GM23338 (cell line): ENCODE measurements around the gene VWCE.

Experiments used
- CREB1 ChIP-seq: fragments of 250-450 bp; sonication (Bioruptor Pico); IDR thresholded peaks from 2 replicates; pipeline ENCODE4 v1.5.0; 2020; ENCODE audit warnings: low read depth, mild to moderate bottlenecking, moderate library complexity
- CTCF ChIP-seq, 2 experiments: fragments of 200-600 bp in 1 of 2; sonication (generic) in 1 of 2; conservative IDR thresholded peaks; 2 replicates each; pipeline versions ENCODE4 v1.5.1 to v1.6.1; 2016 to 2017; ENCODE audit warnings: antibody characterized with exemption in 2 of 2, low read depth in 2 of 2, mild to moderate bottlenecking in 2 of 2, moderate library complexity in 1 of 2
- EZH2 ChIP-seq: fragments of 200-600 bp; sonication (generic); IDR thresholded peaks from one replicate; pipeline ENCODE4 v1.8.0; 2017; ENCODE audit warnings: antibody characterized with exemption, mild to moderate bottlenecking, low read depth; ENCODE audit not compliant: unreplicated experiment
- EZH2phosphoT487 ChIP-seq: fragments of 200-600 bp; sonication (generic); IDR thresholded peaks from one replicate; pipeline ENCODE4 v1.8.1; 2018; ENCODE audit warnings: antibody characterized with exemption; ENCODE audit not compliant: unreplicated experiment
- JUNB ChIP-seq: IDR thresholded peaks from one replicate; pipeline ENCODE4 v1.6.1; 2016; ENCODE audit warnings: antibody characterized with exemption; ENCODE audit not compliant: unreplicated experiment
- NANOG ChIP-seq: IDR thresholded peaks from 2 replicates; pipeline ENCODE4 v1.6.1; 2016; ENCODE audit warnings: antibody characterized with exemption, borderline replicate concordance
- POLR2AphosphoS5 ChIP-seq: IDR thresholded peaks from 2 replicates; pipeline ENCODE4 v1.6.1; 2016; ENCODE audit warnings: antibody characterized with exemption, low read depth
- ZNF331 ChIP-seq: fragments of 250-450 bp; sonication (Bioruptor Pico); IDR thresholded peaks from 2 replicates; pipeline ENCODE4 v1.5.0; 2020; ENCODE audit warnings: low read depth, mild to moderate bottlenecking, moderate library complexity
- TF ChIP-seq, protein P1 (sequence below): IDR thresholded peaks from one replicate; pipeline ENCODE4 v1.6.1; 2018; ENCODE audit warnings: antibody characterized with exemption; ENCODE audit not compliant: unreplicated experiment
- TF ChIP-seq, protein P2 (sequence below): fragments of 250-450 bp; sonication (Bioruptor Pico); IDR thresholded peaks from 2 replicates; pipeline ENCODE4 v1.5.0; 2020; ENCODE audit warnings: mild to moderate bottlenecking, moderate library complexity

DNA sequence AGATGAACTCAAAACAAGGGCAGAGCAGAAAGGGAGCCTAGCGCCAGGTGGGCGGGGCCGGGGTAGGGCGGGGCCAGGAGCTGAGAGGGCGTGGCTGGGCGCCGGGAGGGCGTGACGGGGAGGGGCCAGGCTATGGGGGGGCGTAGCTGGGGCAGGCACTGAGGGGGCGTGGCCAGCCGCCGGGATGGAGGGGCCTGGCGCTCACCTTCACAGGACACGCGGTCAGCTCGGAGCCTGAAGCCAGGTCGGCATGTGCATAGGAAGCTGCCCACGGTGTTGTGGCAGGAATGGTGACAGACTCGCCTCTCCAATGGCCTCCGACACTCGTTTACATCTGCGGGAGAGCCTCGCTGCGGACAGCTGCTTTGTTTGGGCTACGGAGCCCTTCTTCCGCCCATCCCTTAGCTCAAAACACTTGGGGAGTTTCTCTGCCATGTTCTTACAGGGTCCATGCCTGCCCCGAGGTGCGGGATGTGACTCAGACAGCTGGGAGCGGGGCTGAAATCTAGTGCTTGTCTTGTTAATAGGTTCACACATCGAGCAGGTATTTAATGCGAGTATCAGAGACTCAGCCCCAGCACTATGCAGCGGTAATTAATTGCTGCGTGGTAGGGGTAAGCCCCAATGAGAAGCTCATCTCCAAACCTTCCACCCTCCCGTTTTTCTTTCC, 13.4 kb downstream of the VWCE start:
- no peak for TF ChIP-seq CTCF (conservative IDR thresholded peaks at IDR 0.05; ENCODE audit: low read depth in 2 of 2)
- TF ChIP-seq NANOG, result no peak
- TF ChIP-seq POLR2AphosphoS5, result peak; percentile 54
- TF ChIP-seq EZH2phosphoT487, result no peak
- no peak for TF ChIP-seq EZH2
- TF ChIP-seq ZNF331 (CRISPR knock-in tag), result no peak
- no peak for TF ChIP-seq JUNB
- TF ChIP-seq, protein P1, sequence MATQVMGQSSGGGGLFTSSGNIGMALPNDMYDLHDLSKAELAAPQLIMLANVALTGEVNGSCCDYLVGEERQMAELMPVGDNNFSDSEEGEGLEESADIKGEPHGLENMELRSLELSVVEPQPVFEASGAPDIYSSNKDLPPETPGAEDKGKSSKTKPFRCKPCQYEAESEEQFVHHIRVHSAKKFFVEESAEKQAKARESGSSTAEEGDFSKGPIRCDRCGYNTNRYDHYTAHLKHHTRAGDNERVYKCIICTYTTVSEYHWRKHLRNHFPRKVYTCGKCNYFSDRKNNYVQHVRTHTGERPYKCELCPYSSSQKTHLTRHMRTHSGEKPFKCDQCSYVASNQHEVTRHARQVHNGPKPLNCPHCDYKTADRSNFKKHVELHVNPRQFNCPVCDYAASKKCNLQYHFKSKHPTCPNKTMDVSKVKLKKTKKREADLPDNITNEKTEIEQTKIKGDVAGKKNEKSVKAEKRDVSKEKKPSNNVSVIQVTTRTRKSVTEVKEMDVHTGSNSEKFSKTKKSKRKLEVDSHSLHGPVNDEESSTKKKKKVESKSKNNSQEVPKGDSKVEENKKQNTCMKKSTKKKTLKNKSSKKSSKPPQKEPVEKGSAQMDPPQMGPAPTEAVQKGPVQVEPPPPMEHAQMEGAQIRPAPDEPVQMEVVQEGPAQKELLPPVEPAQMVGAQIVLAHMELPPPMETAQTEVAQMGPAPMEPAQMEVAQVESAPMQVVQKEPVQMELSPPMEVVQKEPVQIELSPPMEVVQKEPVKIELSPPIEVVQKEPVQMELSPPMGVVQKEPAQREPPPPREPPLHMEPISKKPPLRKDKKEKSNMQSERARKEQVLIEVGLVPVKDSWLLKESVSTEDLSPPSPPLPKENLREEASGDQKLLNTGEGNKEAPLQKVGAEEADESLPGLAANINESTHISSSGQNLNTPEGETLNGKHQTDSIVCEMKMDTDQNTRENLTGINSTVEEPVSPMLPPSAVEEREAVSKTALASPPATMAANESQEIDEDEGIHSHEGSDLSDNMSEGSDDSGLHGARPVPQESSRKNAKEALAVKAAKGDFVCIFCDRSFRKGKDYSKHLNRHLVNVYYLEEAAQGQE, result no peak
- no peak for TF ChIP-seq CREB1
- TF ChIP-seq, protein P2, sequence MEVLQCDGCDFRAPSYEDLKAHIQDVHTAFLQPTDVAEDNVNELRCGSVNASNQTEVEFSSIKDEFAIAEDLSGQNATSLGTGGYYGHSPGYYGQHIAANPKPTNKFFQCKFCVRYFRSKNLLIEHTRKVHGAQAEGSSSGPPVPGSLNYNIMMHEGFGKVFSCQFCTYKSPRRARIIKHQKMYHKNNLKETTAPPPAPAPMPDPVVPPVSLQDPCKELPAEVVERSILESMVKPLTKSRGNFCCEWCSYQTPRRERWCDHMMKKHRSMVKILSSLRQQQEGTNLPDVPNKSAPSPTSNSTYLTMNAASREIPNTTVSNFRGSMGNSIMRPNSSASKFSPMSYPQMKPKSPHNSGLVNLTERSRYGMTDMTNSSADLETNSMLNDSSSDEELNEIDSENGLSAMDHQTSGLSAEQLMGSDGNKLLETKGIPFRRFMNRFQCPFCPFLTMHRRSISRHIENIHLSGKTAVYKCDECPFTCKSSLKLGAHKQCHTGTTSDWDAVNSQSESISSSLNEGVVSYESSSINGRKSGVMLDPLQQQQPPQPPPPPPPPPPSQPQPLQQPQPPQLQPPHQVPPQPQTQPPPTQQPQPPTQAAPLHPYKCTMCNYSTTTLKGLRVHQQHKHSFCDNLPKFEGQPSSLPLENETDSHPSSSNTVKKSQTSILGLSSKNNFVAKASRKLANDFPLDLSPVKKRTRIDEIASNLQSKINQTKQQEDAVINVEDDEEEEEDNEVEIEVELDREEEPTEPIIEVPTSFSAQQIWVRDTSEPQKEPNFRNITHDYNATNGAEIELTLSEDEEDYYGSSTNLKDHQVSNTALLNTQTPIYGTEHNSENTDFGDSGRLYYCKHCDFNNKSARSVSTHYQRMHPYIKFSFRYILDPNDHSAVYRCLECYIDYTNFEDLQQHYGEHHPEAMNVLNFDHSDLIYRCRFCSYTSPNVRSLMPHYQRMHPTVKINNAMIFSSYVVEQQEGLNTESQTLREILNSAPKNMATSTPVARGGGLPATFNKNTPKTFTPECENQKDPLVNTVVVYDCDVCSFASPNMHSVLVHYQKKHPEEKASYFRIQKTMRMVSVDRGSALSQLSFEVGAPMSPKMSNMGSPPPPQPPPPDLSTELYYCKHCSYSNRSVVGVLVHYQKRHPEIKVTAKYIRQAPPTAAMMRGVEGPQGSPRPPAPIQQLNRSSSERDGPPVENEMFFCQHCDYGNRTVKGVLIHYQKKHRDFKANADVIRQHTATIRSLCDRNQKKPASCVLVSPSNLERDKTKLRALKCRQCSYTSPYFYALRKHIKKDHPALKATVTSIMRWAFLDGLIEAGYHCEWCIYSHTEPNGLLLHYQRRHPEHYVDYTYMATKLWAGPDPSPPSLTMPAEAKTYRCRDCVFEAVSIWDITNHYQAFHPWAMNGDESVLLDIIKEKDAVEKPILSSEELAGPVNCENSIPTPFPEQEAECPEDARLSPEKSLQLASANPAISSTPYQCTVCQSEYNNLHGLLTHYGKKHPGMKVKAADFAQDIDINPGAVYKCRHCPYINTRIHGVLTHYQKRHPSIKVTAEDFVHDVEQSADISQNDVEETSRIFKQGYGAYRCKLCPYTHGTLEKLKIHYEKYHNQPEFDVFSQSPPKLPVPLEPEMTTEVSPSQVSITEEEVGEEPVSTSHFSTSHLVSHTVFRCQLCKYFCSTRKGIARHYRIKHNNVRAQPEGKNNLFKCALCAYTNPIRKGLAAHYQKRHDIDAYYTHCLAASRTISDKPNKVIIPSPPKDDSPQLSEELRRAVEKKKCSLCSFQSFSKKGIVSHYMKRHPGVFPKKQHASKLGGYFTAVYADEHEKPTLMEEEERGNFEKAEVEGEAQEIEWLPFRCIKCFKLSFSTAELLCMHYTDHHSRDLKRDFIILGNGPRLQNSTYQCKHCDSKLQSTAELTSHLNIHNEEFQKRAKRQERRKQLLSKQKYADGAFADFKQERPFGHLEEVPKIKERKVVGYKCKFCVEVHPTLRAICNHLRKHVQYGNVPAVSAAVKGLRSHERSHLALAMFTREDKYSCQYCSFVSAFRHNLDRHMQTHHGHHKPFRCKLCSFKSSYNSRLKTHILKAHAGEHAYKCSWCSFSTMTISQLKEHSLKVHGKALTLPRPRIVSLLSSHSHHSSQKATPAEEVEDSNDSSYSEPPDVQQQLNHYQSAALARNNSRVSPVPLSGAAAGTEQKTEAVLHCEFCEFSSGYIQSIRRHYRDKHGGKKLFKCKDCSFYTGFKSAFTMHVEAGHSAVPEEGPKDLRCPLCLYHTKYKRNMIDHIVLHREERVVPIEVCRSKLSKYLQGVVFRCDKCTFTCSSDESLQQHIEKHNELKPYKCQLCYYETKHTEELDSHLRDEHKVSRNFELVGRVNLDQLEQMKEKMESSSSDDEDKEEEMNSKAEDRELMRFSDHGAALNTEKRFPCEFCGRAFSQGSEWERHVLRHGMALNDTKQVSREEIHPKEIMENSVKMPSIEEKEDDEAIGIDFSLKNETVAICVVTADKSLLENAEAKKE (CRISPR knock-in tag), result no peak
